Left cardiac atrium (tissue), 4 donors: Measurements from ENCODE around the gene SPDYE2B. TPM values are rescaled to one million over a fixed set of nuclear protein-coding genes. Genes with fewer than 3 reads are reported as not detected.
A peak's percentile ranks its signal among the peaks of the same experiment; 100 is the strongest.
"Not testable (repeated sequence)": the region's sequence is repeated elsewhere in the genome, so short reads cannot be mapped to it uniquely, and the experiment has no call there.

Experiments used
- ATAC-seq, 2 donors: fragments of 200-7000 bp; cut with Tn5 transposase; one replicate each; pipeline ENCODE4 v1.9.1; 2020; ENCODE audit warnings: mild to moderate bottlenecking in 2 of 2, moderate library complexity in 2 of 2
- DNase-seq: peaks from one replicate; pipeline ENCODE4 v3.0.0-alpha.2; 2020
- intact Hi-C, 2 donors: fragments of 100-400 bp; cut with DNase I; formaldehyde crosslinking; loops; one replicate each; pipeline versions ENCODE4 v1.14.1 to v1.15.1; 2022 to 2023
- long read RNA-seq: library from polyadenylated mRNA; unstranded; transcript quantifications from one replicate; pipeline ENCODE4 v2.0.0, GENCODE V29; 2021
- total RNA-seq, 2 donors: library from RNA; stranded (reverse); fragmentation: NEBNext Ultra II Directional; extraction: Animal tissue kit (Norgen Biotek cat#: 25700); gene quantifications; one replicate each; pipeline ENCODE4 v1.2.1, GENCODE V29; 2021
- donor health status: DM: no; HTN: yes; CAD: no.
- donor health status: DM: no; HTN: yes; CAD: no; lungs with severe emphysema.
- donor health status: DM: yes; HTN: yes; CAD: no.
- donor health status: Dilated cardiomyopathy.

SPDYE2B gene
- not detected for total RNA-seq
- long read RNA-seq, partial matches to known transcripts = 0 of 2 reads
- long read RNA-seq, other reads (novel, unspliced or antisense) = 2 of 2 reads

DNA sequence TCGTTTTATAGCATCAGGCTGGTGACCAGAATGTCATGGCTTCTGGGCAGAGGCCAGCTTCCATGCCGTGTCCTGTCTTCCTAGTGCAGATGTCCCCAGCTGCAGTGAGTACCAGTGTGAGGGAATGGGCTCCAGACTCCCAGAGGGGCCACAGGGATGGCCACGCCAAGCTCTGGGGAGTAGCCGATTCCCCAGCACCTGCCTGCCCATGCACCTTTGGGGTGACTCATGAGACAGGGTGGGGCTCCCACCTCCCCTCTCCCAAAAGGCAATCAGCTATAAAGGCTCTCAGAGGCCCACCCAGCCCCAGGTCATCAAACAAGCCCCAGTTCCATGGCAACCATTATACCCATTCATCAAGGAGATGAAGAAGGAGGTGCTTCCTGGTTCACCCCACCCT is at the start of gene SPDYE2B:
Gene SPDYE2B, plus strand, starts transcription at position 396 of the 400 bp plus-strand sequence. CDS start 2,030 bp downstream, outside the sequence.
- DNase-seq, intact Hi-C loops: not testable (repeated sequence)
- peak in 1 of 2 donors; percentile 38 for ATAC-seq

- DNase-seq, intact Hi-C loops, ATAC-seq: not testable (repeated sequence)
Measured at GRCh38 chr7:102602317-102602716, 47.8 kb upstream of the SPDYE2B start.

DNA sequence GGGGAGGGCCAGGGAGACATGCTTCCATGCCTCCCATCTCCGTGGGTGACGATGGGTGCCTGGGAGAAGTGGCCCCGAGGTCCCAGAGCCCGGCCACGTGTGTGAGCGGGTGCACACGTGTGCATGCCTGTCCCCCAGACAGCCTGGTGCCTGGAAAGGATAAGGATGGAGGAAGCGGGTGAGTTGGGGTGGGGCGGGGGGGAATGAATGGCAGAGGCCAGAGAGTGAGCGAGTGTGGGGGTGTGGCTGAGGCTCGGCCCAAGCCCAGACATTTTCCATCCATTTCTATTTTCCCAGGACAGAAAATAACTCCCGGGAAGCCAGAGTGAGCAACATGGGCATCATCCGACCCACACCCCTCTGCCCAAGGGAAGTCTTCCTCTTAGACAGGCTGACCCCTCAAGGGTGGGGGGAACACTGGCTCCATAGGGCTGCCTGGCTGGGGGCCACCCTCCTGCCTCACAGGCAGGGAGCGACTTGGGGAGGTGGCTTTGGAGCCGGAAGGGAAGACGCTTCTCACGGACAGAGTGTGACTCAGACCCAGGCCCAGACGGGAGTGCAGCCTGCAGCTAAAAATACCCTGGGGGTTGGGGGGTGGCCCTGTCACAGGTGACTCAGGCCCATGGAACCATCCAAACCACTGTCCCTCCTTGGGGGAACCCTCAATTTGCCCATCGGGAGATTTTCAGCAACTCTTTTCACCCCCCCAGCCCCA is 45.5 kb upstream of the SPDYE2B start:
- peak; percentile 54 to 85 for ATAC-seq
- DNase-seq, intact Hi-C loops: not testable (repeated sequence)

- ATAC-seq, DNase-seq, intact Hi-C loops: not testable (repeated sequence)
Measured at GRCh38 chr7:102606848-102607247, 43.3 kb upstream of the SPDYE2B start.

DNA sequence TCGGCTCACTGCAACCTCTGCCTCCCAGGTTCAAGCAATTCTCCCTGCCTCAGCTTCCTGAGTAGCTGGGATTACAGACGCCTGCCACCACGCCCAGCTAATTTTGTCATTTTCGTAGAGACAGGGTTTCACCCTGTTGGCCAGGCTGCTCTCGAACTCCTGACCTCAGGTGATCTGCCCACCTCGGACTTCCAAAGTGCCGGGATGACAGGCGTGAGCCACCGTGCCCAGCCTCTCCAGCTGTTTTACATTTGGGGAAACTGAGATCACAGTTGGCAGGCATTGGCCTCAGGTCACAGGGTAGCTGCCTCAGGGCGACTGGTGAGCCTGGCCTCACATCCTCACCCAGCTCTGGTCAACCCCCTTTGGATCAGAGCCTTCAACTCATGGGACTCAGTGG is 40.4 kb upstream of the SPDYE2B start:
- intact Hi-C loops, DNase-seq, ATAC-seq: not testable (repeated sequence)

DNA sequence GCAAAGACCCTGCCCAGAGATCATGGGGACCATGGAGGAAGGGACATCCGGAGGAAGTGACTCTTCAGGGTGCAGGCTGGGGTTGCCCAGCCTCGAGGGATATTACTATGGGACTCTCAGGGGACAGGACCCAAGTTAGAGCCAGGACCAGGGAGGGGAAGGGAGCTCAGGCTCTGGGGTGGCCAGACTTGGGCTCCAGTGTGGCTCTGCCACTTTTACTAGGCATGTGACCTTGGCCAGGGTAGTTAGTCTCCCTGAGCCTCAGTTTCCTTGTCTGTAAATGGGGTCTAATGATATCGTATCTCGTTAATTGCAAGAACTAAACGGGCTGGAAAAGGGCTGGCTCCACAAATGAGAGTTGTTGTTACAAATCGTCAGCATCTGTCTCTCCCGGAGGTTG is 39.7 kb upstream of the SPDYE2B start:
- peak; percentile 15 for DNase-seq
- intact Hi-C loops, ATAC-seq: not testable (repeated sequence)

- peak; percentile 72 to 77 for ATAC-seq
- DNase-seq, intact Hi-C loops: not testable (repeated sequence)
Measured at GRCh38 chr7:102611013-102611674, 39.0 kb upstream of the SPDYE2B start.

- ATAC-seq = peak in 1 of 2 donors; percentile 3
- intact Hi-C loops = not testable (repeated sequence)
- peak; percentile 31 for DNase-seq
Measured at GRCh38 chr7:102611675-102612325, 38.3 kb upstream of the SPDYE2B start.

DNA sequence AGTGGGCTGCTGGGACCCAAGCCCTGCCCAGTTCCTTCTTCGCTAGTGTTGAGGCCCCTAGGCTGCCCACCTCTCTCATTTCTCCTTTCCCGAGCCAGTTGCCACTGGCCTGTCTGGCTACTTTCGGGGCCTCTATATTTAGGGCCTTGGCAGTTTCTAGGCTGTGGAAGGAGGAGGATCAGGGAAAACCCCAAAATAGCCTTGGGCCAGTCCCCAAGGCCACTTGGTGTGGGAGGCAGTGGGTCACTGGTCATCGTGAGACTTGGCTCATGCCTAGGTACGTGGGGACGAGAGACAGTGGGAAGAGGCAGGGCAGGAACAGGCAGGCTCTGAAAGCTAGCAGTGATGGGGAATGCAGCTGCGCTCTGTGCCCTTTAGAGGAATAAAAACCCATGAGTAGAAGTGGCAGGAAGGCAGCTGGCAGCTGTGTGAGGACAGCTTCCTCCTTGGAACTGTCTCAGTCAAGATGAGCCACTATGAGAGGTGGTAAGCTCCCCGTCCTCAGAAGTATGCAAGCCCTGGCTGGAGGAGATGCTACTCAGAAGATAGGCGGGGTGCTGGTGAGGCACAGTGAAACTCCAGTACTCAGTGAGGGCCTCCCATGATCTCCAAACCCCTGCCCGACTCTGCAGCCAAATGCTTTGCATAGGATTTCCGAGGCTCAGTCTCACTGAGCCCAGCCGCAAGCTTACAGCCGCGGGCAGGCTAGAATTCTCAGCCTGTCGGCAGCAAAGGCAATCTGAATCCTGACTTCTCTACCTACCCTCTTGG is 36.4 kb upstream of the SPDYE2B start:
- peak; percentile 11 for DNase-seq
- intact Hi-C loops, ATAC-seq: not testable (repeated sequence)

DNA sequence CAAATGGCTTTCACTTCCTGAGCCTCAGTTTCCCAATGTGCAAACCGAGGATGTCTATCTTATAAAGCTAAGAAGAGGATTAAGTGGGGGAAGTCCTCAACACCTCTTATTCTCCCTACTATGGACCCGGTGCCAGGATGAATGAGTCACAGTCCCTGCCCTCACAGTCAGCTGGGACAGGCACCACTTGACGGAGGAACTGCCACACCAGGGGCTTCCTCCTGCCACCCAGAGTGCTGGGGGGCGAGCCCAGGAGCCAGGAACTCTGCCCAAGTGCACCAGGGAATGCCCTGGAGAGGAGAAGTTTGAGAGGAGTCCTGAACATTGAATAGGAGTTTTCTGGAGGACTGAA is 35.8 kb upstream of the SPDYE2B start:
- intact Hi-C loops, DNase-seq: not testable (repeated sequence)
- peak in 1 of 2 donors; percentile 26 for ATAC-seq

- peak in 1 of 2 donors; percentile 7 for ATAC-seq
- intact Hi-C loops, DNase-seq: not testable (repeated sequence)
Measured at GRCh38 chr7:102614873-102615272, 35.2 kb upstream of the SPDYE2B start.

- DNase-seq, ATAC-seq, intact Hi-C loops: not testable (repeated sequence)
Measured at GRCh38 chr7:102615930-102616329, 34.2 kb upstream of the SPDYE2B start.

GRCh38 chr7:102616507-102617125 is 33.5 kb upstream of the SPDYE2B start, which contains the start of gene RASA4:
Gene RASA4, minus strand, starts transcription at chr7:102616756. Its CDS starts 67 bp downstream, at chr7:102616689.
- peak; percentile 56 for DNase-seq
- peak; percentile 91 to 96 for ATAC-seq
- intact Hi-C loops = not testable (repeated sequence)

- intact Hi-C loops, ATAC-seq, DNase-seq: not testable (repeated sequence)
Measured at GRCh38 chr7:102618122-102618521, 32.0 kb upstream of the SPDYE2B start.

DNA sequence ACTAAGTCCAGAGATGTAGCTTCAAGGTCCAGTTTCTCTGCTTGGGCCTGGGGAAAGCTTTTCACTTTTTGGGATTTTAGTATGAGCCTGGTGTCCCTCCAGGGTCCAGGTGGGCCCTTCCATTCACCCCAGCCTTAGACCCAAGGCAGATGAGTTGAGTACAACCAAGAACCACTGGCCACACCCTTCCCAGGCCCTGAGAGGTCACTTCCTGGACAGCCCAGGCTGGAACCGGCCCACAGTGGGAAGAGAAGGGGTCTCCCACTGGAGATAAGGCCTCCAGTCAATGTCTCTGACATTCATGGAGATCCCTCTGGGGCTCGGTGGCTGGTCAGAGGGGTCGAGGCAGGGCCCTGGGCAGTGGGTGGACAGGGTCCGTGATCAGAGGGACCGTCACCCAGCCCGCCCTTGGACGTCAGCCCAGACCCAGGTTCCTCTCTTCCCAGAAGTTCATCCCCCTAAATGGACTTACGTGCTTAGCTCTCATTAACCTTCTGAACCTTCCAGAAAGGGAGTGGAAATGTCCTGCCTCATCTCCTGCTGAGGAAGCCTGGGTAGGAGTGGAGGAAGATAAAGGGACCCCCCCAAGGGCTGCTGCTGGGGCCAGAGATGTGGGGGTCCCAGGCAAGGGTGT is 22.7 kb upstream of the SPDYE2B start:
- intact Hi-C loops, DNase-seq: not testable (repeated sequence)
- ATAC-seq = peak in 1 of 2 donors; percentile 10

GRCh38 chr7:102630622-102631021 is 19.5 kb upstream of the SPDYE2B start:
- intact Hi-C loops = not testable (repeated sequence)
- DNase-seq = peak; percentile 24
- peak in 1 of 2 donors; percentile 61 for ATAC-seq

DNA sequence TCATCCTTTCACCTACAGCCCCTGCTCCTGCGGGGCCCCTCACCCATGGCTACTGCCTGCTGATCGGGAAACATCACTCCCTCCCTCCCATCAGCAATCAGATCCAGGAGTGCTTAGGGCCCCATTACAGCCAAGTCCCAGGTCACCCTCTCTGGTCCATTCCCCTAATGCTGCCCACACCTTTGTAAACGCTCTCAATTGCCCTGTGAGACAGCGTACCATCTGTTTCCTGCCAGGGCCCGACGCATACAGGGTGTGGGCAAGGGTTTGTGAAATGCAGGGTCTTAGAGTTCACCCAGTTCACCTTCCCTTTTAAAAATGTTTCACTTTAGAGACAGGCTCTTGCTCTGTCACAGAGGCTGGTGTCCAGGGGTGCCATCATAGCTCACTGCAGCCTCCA is 15.8 kb upstream of the SPDYE2B start:
- ATAC-seq, intact Hi-C loops, DNase-seq: not testable (repeated sequence)

DNA sequence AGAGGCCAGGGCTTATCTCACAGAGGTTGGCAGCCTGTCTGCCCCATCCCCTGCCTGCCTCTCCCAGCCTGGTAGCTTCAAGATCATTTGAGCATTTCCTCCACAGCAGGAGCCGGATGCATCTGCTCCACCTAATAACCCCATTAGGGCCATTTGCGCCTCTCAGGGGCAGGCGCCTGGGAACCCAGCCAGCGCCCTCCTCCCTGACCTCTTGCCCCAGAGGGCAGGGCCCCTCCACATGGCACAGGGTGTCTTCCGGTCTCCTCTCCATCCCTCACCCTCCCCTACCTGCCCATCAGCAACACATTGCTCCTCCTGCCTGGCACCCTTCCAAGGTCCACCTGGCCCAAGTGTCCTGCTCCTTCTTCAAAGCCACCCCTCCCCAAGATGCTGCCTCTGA is 14.8 kb upstream of the SPDYE2B start:
- peak in 1 of 2 donors; percentile 3 for ATAC-seq
- intact Hi-C loops, DNase-seq: not testable (repeated sequence)
